HEK293 (cell line): Measurements from ENCODE around the gene RASL11B.

Experiments used
- CTCF ChIA-PET: fragments of 350-600 bp; formaldehyde crosslinking; extraction: SDS; loops from one replicate; lab custom pipeline; 2021; ENCODE audit warnings: antibody characterized with exemption; lab: Yijun Ruan, JAX
- POLR2A ChIA-PET: fragments of 300-600 bp; formaldehyde crosslinking; extraction: SDS; loops from one replicate; lab custom pipeline; 2020; ENCODE audit warnings: antibody characterized with exemption, inconsistent platforms; lab: Yijun Ruan, JAX
- H3K27ac ChIP-seq: fragments of 200-500 bp; sonication (Bioruptor generic); 2 replicates; pipeline ENCODE4 v1.5.1; 2014; ENCODE audit warnings: low read depth, low read length, control low read depth, inconsistent platforms; ENCODE audit errors: extremely low read depth
- H3K36me3 ChIP-seq, 2 experiments: fragments of 200-500 bp in 1 of 2; sonication (Bioruptor generic) in 1 of 2; 1 replicate in 1 of 2; 2 replicates in 1 of 2; pipeline ENCODE4 v1.5.1; 2014 to 2017; ENCODE audit warnings: inconsistent platforms in 2 of 2, low read length in 2 of 2; ENCODE audit not compliant: control insufficient read depth in 2 of 2, insufficient read depth in 1 of 2
- H3K4me1 ChIP-seq: fragments of 200-500 bp; sonication (Bioruptor generic); 2 replicates; pipeline ENCODE4 v1.5.1; 2014; ENCODE audit warnings: mild to moderate bottlenecking, low read length, inconsistent platforms; ENCODE audit not compliant: control insufficient read depth, insufficient read depth
- H3K4me3 ChIP-seq: 2 replicates; pipeline ENCODE4 v1.5.1; 2011; ENCODE audit warnings: low read depth, mild to moderate bottlenecking, control low read depth, low read length, moderate library complexity
- H3K9me3 ChIP-seq: fragments of 200-500 bp; sonication (Bioruptor generic); 2 replicates; pipeline ENCODE4 v1.5.1; 2014; ENCODE audit warnings: low read depth, low read length, inconsistent platforms; ENCODE audit not compliant: control insufficient read depth, insufficient read depth
- KLF10 ChIP-seq: fragments of 450-650 bp; IDR thresholded peaks from 2 replicates; pipeline ENCODE4 v1.5.1; 2018; ENCODE audit warnings: missing biosample characterization, mild to moderate bottlenecking, missing genetic modification characterization
- KLF17 ChIP-seq: fragments of 450-650 bp; formaldehyde crosslinking; IDR thresholded peaks from 2 replicates; pipeline ENCODE4 v1.5.1; 2016; ENCODE audit warnings: missing biosample characterization, missing genetic modification characterization
- OSR2 ChIP-seq: fragments of 450-650 bp; formaldehyde crosslinking; IDR thresholded peaks from 2 replicates; pipeline ENCODE4 v1.5.1; 2016; ENCODE audit warnings: missing biosample characterization, missing genetic modification characterization
- ZFP3 ChIP-seq: fragments of 450-650 bp; formaldehyde crosslinking; IDR thresholded peaks from 2 replicates; pipeline ENCODE4 v1.5.1; 2016; ENCODE audit warnings: low read depth, missing biosample characterization, missing genetic modification characterization
- ZNF10 ChIP-seq: fragments of 450-650 bp; formaldehyde crosslinking; IDR thresholded peaks from 2 replicates; pipeline ENCODE4 v1.5.1; 2017; ENCODE audit warnings: missing biosample characterization, missing genetic modification characterization
- ZNF114 ChIP-seq: fragments of 450-650 bp; formaldehyde crosslinking; IDR thresholded peaks from 2 replicates; pipeline ENCODE4 v1.5.0; 2017; ENCODE audit warnings: missing biosample characterization, missing genetic modification characterization
- ZNF132 ChIP-seq: fragments of 450-650 bp; formaldehyde crosslinking; IDR thresholded peaks from 2 replicates; pipeline ENCODE4 v1.5.1; 2017; ENCODE audit warnings: missing biosample characterization, missing genetic modification characterization, borderline replicate concordance
- ZNF19 ChIP-seq: fragments of 450-650 bp; formaldehyde crosslinking; IDR thresholded peaks from 2 replicates; pipeline ENCODE4; 2016; ENCODE audit warnings: missing biosample characterization, missing genetic modification characterization, low read depth
- ZNF274 ChIP-seq, 2 experiments: fragments of 200-500 bp in 1 of 2; fragments of 450-650 bp in 1 of 2; sonication (Bioruptor generic) in 1 of 2; formaldehyde crosslinking in 1 of 2; IDR thresholded peaks; 2 replicates each; pipeline versions ENCODE4 v1.5.1 to v1.6.1; 2014 to 2016; ENCODE audit warnings: borderline replicate concordance in 1 of 2, inconsistent platforms in 1 of 2, low read length in 1 of 2, missing biosample characterization in 1 of 2, missing genetic modification characterization in 1 of 2
- ZNF341 ChIP-seq: fragments of 450-650 bp; formaldehyde crosslinking; IDR thresholded peaks from 2 replicates; pipeline ENCODE4; 2016; ENCODE audit warnings: low read depth, missing biosample characterization, missing genetic modification characterization
- ZNF514 ChIP-seq: fragments of 450-650 bp; formaldehyde crosslinking; IDR thresholded peaks from 2 replicates; pipeline ENCODE4 v1.5.1; 2016; ENCODE audit warnings: missing biosample characterization, missing genetic modification characterization
- ZNF521 ChIP-seq: fragments of 450-650 bp; formaldehyde crosslinking; IDR thresholded peaks from 2 replicates; pipeline ENCODE4 v1.5.1; 2017; ENCODE audit warnings: missing biosample characterization, mild to moderate bottlenecking, missing genetic modification characterization
- ZNF529 ChIP-seq: fragments of 450-650 bp; formaldehyde crosslinking; IDR thresholded peaks from 2 replicates; pipeline ENCODE4 v1.5.1; 2017; ENCODE audit warnings: missing genetic modification characterization, missing biosample characterization; ENCODE audit not compliant: insufficient replicate concordance
- ZNF544 ChIP-seq: fragments of 450-650 bp; formaldehyde crosslinking; IDR thresholded peaks from 2 replicates; pipeline ENCODE4 v1.5.0; 2017; ENCODE audit warnings: missing biosample characterization, missing genetic modification characterization
- ZNF639 ChIP-seq: fragments of 450-650 bp; formaldehyde crosslinking; IDR thresholded peaks from 2 replicates; pipeline ENCODE4 v1.5.1; 2016; ENCODE audit warnings: missing biosample characterization, missing genetic modification characterization
- ZNF677 ChIP-seq: fragments of 450-650 bp; IDR thresholded peaks from 2 replicates; pipeline ENCODE4 v1.5.0; 2018; ENCODE audit warnings: missing biosample characterization, mild to moderate bottlenecking, missing genetic modification characterization, moderate library complexity
- ZNF692 ChIP-seq: fragments of 450-650 bp; formaldehyde crosslinking; IDR thresholded peaks from 2 replicates; pipeline ENCODE4 v1.5.1; 2016; ENCODE audit warnings: missing biosample characterization, missing genetic modification characterization
- ZNF747 ChIP-seq: fragments of 450-650 bp; formaldehyde crosslinking; IDR thresholded peaks from 2 replicates; pipeline ENCODE4 v1.5.1; 2016; ENCODE audit warnings: missing biosample characterization, missing genetic modification characterization
- ZNF843 ChIP-seq: fragments of 450-650 bp; formaldehyde crosslinking; IDR thresholded peaks from 2 replicates; pipeline ENCODE4 v1.5.1; 2016; ENCODE audit warnings: missing biosample characterization, missing genetic modification characterization
- ZSCAN16 ChIP-seq: fragments of 450-650 bp; formaldehyde crosslinking; IDR thresholded peaks from 2 replicates; pipeline ENCODE4 v1.5.1; 2016; ENCODE audit warnings: missing biosample characterization, missing genetic modification characterization
- ZSCAN18 ChIP-seq: fragments of 450-650 bp; formaldehyde crosslinking; IDR thresholded peaks from 2 replicates; pipeline ENCODE4 v1.5.1; 2016; ENCODE audit warnings: missing biosample characterization, missing genetic modification characterization
- TF ChIP-seq, protein P1 (sequence below): fragments of 450-650 bp; formaldehyde crosslinking; IDR thresholded peaks from 2 replicates; pipeline ENCODE4 v1.5.1; 2016; ENCODE audit warnings: missing biosample characterization, missing genetic modification characterization

RASL11B gene

GRCh38 chr4:52822583-52822971 lies 39.5 kb upstream of the RASL11B start:
- ChIA-PET CTCF (no interaction called here), POLR2A (interaction anchor here (2.3 kb wide), 1 partner anchor 110 kb away, joined by 6 read pairs; no protein-coding TSS in a partner anchor)
- H3K4me3 ChIP-seq, result no peak overlapping the region
- no peak for TF ChIP-seq ZNF132 (tag by site-specific recombination)
- TF ChIP-seq ZNF692 (tag by site-specific recombination), result no peak
- no peak for TF ChIP-seq ZFP3
- TF ChIP-seq ZNF843, result no peak
- TF ChIP-seq ZNF521 (tag by site-specific recombination), result no peak
- no peak for TF ChIP-seq ZNF114 (tag by site-specific recombination)
- no peak for TF ChIP-seq OSR2 (tag by site-specific recombination)
- TF ChIP-seq ZSCAN18 (tag by site-specific recombination), result no peak
- TF ChIP-seq ZNF677 (tag by site-specific recombination), result no peak
- H3K9me3 ChIP-seq, result no peaks in the 10 kb centered on the region
- H3K36me3 ChIP-seq, result no peaks in the 10 kb centered on the region
- no peak overlapping the region for H3K27ac ChIP-seq
- H3K4me1 ChIP-seq, result no peaks in the 10 kb centered on the region

- POLR2A ChIA-PET, result interaction anchor here (2.3 kb wide), 1 partner anchor 111 kb away, joined by 6 read pairs; no protein-coding TSS in a partner anchor
- Histone ChIP-seq H3K36me3 (no peaks in the 10 kb centered on the region), H3K4me1 (no peaks in the 10 kb centered on the region), H3K27ac (no peak overlapping the region), H3K4me3 (no peak overlapping the region), H3K9me3 (no peaks in the 10 kb centered on the region)
- CTCF ChIA-PET, result no interaction called here
- TF ChIP-seq ZNF10, result no peak
- no peak for TF ChIP-seq KLF10 (tag by site-specific recombination)
- TF ChIP-seq ZNF639, result no peak
- no peak for TF ChIP-seq OSR2 (tag by site-specific recombination)
- TF ChIP-seq KLF17 (tag by site-specific recombination), result no peak
- no peak for TF ChIP-seq ZNF19 (tag by site-specific recombination)
These were observed 39.0 kb upstream of the RASL11B start for GRCh38 chr4:52822972-52823701.

DNA sequence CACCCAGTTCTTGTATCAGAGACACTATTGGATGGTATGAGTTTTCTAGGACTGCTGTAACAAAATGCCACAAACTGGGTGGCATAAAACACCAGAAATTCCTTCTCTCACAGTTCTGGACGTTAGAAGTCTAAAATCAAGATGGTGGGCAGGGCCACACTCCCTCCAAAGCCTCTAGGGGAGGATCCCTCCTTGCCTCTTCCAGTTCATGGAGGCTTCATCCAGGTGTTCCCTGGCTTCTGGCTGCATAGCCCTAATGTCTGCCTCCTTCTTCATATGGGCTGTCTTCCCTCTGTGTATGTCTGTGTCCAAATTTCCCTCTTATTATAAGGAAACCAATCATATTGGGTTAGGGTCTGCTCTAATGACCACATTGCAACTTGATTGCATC lies 38.4 kb upstream of the RASL11B start:
- Histone ChIP-seq H3K36me3 (no peaks in the 10 kb centered on the region), H3K27ac (no peak overlapping the region), H3K4me3 (no peak overlapping the region), H3K4me1 (no peaks in the 10 kb centered on the region), H3K9me3 (no peaks in the 10 kb centered on the region)
- CTCF ChIA-PET, result no interaction called here
- TF ChIP-seq ZNF341 (tag by site-specific recombination) (no peak), ZNF114 (tag by site-specific recombination) (no peak), ZNF274 (IDR thresholded peaks at IDR 0.05; ENCODE audit: low read length) (no peak), ZNF274 (tag by site-specific recombination; IDR thresholded peaks at IDR 0.05; ENCODE audit: borderline replicate concordance) (no peak), ZNF514 (tag by site-specific recombination) (no peak), ZNF747 (tag by site-specific recombination) (no peak), ZNF529 (no peak), ZSCAN16 (tag by site-specific recombination) (no peak), ZNF544 (tag by site-specific recombination) (no peak)
- TF ChIP-seq, protein P1, sequence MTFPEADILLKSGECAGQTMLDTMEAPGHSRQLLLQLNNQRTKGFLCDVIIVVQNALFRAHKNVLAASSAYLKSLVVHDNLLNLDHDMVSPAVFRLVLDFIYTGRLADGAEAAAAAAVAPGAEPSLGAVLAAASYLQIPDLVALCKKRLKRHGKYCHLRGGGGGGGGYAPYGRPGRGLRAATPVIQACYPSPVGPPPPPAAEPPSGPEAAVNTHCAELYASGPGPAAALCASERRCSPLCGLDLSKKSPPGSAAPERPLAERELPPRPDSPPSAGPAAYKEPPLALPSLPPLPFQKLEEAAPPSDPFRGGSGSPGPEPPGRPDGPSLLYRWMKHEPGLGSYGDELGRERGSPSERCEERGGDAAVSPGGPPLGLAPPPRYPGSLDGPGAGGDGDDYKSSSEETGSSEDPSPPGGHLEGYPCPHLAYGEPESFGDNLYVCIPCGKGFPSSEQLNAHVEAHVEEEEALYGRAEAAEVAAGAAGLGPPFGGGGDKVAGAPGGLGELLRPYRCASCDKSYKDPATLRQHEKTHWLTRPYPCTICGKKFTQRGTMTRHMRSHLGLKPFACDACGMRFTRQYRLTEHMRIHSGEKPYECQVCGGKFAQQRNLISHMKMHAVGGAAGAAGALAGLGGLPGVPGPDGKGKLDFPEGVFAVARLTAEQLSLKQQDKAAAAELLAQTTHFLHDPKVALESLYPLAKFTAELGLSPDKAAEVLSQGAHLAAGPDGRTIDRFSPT (tag by site-specific recombination), result no peak
- POLR2A ChIA-PET, result interaction anchor here (2.3 kb wide), 1 partner anchor 111 kb away, joined by 6 read pairs; no protein-coding TSS in a partner anchor
